Hematopoietic multipotent progenitor cell treated with erythropoietin and hydrocortisone succinate and interleukin-3 and kit ligand, for 4 days (in vitro differentiated cells): Measurements from ENCODE around the gene ROGDI.

Experiments
- DNase-seq: peaks from one replicate; pipeline ENCODE4 v3.0.0-alpha.2; 2015

Gene ROGDI

GRCh38 chr16:4765511-4766474, 36.6 kb downstream of the ROGDI start:
- DNase-seq, result no peak

GRCh38 chr16:4763791-4764190, 38.6 kb downstream of the ROGDI start:
- no peak for DNase-seq

GRCh38 chr16:4762205-4762604, 40.2 kb downstream of the ROGDI start:
- no peak for DNase-seq

DNA sequence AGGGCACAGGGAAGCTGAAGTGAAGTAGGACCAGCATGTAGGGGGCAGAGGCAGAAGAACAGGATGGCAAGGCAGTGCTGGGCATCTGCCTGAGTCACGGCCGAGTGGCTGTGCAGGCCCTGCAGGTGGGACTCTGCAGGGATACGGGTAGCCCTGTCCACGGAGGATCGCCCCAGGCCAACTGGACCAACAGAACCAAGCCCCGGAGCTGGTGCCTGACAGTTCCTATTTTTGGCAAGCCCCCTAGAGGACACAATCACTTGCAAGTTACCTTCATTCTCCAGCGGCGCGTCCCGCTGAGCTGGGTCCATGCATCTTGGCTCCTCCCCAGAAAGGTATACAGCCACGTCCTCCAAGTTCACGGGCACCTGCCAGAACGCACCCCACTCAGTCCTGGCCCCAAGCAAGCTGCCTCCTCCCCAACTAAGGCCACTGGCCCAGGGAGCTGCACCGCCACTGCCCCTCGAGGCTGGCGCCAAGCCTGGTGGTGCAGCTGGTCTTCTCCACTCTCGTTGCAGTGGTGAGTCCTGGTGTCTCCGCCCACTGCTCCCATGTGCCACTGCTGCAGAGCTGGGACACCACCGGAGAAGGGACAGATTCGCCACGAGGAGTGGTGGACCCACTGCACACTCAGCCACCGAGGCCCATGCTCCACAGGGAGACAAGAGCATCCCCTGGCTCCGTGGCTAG, 42.1 kb downstream of the ROGDI start:
- DNase-seq, result no peak

- DNase-seq, result no peak
Measured at GRCh38 chr16:4755687-4756086, 46.7 kb downstream of the ROGDI start.

DNA sequence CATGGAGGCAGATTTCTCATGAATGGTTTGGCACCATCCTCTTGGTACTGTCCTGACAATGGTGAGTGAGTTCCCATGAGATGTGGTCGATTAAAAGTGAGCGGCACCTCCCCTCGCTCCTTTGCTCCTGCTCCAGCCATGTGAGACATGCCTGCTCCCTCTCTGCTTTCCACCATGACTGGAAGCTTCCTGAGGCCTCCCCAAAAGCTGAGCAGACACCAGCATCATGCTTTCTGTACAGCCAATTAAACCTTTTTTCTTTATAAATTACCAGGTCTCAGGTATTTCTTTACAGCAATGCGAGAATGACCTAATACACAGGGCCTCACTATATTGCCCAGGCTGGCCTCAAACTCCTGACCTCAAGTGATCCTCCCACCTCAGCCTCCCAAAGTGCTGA, 47.6 kb downstream of the ROGDI start:
- no peak for DNase-seq

DNA sequence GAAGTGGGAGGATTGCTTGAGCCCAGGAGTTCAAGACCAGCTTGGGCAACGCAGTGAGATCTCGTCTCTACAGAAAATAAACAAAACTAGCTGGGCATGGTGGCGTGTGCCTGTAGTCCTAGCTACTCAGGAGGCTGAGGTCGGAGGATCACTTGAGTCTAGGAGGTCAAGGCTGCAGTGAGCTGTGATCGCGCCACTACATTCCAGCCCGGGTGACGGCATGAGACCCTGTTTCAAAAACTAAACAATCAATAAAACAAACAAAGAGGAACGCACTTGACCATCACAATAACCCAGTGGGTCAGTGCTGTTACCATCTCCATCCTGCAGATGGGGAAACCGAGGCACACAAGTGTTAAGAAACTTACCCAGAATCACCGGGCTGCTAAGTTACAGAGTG, 49.2 kb downstream of the ROGDI start:
- no peak for DNase-seq

DNA sequence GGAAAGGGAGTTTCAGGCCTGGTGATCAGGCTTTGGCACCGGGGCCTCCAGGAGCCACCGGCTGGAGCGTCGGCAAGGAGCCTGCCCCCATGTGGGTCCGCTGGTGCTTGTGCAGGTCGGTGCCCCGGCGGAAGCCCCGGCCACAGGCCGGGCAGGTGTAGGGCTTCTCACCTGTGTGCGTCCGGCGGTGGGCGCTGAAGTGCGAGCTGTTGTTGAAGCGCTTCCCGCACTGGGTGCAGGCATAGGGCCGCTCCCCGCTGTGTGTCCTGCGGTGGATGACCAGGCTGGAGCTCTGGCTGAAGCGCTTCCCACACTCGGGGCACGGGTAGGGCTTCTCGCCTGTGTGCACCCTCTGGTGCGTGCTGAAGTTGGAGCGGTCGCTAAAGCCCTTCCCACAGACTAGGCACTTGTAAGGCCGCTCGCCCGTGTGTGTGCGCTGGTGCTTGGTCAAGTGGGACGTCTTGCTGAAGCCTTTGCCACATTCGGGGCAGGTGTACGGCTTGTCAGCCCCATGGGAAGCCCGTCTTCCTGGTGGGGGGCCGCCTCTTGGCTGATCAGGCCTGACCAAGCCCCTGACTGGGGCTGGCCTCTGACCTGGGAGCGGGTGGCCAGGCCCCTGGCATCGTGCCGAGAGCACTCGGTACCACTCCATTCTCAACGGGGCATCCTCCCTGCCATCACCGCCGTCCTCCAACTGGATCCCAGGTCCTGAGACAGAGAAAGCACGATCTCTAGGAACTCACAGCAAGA, 49.9 kb downstream of the ROGDI start:
- DNase-seq, result no peak

DNA sequence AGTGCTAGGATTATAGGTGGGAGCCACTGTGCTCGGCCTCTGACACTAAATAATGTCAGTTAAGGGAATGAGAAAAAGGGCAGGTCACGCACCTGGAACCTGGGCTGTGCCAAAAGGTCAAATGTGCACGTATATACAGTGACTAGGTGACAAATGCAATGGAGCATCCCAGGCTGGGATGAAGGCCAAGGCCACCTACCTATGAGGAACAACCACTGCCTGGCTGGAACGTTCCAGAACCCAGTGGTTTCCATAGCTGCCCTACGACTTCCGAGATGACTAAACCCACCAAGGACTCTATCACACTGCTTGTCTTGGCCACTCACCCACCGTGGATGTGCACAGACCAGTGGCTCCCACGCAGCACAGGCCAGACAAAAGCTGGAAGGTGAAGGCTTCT, 51.5 kb downstream of the ROGDI start:
- DNase-seq, result no peak

GRCh38 chr16:4749700-4750257, 52.7 kb downstream of the ROGDI start:
- DNase-seq, result no peak

- no peak for DNase-seq
Measured at GRCh38 chr16:4748682-4749411, 53.6 kb downstream of the ROGDI start.

DNA sequence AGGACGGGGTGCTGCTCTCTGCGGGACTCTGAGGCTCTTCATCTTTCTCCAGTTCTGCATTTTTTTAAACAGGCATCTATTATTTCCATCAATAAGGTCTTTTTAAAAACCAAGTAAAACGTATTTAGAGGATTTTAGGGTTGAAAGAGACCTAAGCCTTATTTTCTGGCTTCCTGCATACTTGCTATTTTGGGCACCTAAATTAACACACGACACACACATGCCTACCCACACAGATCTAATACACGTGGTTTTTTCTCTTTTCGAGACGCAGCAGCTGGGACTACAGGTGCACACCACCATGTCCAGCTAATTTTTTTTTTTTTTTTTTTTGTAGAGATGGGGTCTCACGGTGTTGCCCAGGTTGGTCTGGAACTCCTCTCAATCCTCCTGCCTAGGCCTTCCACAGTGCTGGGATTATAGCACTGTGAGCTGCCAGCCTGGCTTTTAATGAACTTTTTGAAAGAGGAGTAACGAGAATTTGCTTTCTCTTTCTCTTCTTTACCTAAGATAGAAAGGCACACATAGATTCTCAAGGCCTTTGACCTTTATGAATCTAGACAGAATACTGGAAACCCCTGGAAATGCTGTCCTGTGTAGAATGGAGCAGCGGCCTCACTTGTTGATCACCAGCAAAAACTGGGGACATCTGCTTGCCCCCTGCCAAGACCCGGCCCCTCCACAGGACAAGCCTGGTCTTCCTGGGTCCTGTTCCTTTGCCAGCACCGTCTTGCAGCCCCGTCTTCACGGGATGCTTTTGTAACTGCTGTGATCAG, 54.3 kb downstream of the ROGDI start:
- DNase-seq, result no peak

DNA sequence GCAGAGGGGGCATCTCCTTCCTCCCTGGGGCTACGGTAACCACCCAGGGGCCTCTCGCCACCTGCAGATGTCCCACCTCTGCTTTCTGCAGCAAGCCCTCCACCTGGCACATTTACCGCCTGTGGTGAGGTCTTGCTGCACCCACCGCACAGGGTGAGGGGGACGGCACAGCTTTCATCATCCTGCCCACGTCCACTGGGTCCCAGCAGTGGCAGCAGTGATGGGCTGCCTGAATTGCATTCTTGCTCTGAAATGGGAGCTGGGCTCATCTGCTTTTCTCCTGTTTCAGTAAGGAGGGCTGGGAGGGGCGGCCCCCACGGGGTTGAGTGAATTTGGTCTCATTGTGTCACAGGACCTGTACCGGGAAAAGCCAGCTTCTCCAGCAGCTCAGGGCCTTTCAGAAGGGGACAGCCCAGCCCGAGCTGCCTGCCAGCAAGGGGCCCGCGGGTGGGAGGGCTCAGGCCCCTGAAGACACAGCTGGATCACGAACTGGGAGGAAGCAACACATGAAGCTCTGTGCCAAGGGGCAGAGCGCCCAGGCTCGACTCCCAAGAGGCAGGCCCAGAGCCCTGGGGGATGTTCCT, 55.4 kb downstream of the ROGDI start:
- no peak for DNase-seq
